Stimulated activated CD4-positive, alpha-beta T cell treated with anti-CD3 and anti-CD28 coated beads, Interleukin-12 subunit alpha, Interleukin-12 subunit beta, amount 100 ng/mL, for 48 hours (primary cell): ENCODE results near the gene SLC35D1.
A peak's percentile ranks its signal among the peaks of the same experiment; 100 is the strongest.

Experiments
- DNase-seq, 3 donors: peaks; one replicate each; pipeline ENCODE4 v3.0.0-alpha.2; 2020; ENCODE audit warnings: low read depth in 2 of 3, low spot score in 1 of 3

SLC35D1 gene

DNA sequence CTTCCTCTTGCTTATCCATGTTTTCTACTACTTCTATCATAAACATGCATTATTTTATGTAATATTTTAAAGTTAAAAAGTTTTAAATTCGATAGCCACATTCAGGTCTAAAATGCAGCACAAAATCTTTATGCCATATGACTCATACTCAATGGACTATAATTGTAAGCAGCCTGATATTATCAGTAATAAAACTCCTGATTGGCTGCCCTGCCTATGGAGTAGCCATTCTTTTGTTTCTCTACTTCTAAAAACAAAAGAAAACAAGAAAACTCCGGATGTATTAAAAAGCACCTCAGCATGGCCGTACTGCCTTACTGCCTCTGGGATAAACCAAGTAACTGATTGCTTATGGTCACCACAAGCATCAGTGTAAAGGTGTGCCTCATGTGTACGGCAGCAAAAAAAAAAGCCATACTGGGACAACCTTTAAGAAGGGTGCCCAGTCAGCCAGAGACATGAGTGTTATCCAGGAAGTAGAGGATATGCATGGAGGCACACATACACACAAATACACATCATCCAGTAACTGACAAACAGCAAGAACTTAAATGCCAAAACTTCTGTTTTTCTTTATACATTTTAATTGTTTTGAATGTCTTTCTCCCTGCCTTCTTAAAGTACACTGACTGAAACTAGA, 9.2 kb downstream of the SLC35D1 start:
- DNase-seq: no peak

DNA sequence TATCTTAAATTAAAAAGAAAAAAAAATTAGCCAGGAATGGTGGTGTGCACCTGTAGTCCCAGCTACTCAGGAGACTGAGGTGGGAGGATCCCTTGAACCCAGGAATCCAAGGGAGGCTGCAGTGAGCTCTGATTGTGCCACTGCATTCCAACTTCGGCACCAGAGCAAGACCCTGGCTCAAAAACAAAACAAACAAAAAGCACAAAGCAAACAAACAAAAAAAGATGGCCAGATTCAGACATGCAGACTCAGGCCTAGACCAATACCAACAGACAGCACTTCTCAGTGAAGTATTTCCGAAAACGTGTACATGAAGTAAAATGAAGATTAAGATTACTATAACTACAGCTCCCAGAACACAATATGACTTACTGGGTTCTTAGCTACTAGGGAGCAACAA, 10.6 kb downstream of the SLC35D1 start:
- no peak for DNase-seq

DNA sequence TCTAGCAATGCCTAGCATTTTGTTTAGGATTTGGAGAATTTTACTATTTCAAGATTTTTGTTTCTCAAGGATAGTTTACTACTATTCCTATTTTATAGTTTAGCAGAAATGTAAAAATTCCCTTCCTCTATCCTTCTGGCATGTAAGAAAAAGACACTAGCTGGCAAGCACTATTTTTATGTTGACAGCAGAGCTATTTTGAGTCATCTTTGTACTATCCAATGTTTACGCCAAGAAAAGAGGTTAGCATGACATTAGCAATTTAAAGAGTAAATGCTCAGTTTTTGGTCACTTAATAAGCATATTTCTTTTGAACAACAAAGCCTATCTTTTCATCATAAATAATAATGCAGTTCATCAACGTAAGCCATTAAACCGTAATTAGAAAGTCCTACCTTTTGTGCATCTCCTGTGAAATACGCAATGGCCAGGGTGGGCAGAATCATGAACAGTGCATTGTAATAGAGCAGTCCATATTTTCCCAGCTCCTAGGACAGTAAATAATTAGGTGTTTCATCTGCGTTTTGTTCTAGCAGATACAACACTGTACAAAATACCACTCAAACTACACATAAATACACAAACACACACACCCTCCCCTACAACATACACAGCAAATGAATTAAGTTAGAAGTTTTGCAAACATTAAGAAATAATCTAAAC, 12.0 kb downstream of the SLC35D1 start:
- DNase-seq: no peak

DNA sequence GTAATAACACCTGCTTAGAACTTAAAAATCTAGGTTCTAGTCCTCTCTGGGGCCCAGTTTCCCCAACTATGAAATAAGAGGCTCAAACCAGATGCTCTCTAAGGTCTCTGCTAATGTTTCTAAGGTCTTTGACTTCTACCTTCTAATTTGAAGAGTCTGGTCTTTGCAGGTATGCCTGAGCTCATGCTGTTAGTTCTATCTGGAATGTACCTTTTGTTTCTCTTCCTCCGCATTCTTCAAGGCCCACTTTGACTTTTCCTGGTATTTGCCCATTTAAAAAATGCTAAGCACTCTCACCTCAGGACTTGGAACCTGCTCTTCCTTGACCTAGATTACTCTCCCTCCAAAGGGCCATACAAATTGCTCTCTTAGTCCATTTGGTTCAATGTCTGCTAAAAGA, 13.5 kb downstream of the SLC35D1 start:
- no peak for DNase-seq

DNA sequence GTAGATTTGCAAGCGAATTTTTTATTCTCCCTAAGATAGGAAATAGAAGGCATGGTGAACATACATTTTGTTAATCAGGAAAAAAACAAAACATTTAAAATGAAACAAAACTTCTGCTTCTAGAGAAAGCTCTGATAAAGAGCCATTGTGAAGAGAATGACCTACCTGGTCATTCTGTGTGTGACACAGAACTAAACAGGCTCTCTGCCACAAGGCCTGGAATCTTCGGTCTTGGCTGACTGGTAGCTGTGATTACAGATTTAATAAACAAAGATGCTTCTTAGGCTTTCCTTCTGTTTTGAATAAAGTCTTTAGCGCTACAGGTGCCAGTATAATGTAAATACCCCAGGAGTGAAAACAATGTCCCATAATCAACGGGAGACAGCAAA, 22.1 kb downstream of the SLC35D1 start:
- DNase-seq: no peak

DNA sequence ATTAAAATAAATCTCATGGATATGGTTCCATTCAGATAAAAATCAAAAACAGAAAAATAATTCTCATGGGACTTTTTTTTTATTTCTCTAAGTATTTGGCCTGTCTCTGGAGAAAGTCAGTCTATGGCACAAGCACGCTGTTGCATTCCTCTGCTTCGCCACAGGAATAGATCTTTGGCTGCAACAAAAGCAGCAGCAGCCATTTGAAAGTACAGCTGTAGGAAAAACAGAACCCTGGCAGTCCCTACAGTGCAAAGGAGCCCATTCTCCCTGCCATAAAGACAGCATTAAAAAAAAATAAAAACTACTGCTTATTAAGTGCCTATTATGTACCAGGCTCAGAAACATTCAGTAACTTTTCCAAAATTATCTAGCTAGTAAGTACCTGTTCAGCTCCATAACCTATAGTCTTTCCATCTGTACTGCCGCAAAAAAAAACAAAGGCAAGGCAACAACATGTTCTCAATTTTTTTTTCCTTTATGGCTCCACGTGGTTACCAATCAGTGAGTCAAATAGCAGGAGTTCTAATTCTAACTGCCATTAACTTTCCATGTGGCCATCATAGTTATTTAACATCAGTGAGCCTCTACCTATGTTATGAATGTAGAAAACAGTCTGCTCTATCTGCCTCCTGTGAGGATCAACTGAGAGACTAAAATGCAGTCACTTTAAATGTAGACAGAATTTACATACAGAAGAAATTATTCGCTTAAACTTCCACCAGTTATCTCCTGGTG, 22.7 kb downstream of the SLC35D1 start:
- no peak for DNase-seq

DNA sequence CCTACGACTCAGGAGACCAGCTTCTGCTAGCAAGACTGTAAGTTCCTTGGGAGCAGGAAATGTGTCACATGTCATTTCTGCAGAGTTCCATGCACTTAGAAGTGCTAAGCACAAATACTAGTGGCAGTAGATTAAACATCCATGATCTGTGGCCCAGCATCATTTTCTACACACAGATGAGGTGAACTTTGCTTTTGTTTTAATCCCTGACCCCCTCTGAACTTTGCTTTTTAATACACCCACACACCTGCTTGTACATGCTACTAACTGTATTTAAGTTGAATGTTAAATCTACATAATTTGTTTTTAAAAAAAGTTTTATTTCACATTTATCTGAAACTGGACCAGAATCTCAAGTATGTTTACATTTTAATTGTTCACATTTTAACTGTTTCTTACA, 24.5 kb downstream of the SLC35D1 start:
- no peak for DNase-seq

DNA sequence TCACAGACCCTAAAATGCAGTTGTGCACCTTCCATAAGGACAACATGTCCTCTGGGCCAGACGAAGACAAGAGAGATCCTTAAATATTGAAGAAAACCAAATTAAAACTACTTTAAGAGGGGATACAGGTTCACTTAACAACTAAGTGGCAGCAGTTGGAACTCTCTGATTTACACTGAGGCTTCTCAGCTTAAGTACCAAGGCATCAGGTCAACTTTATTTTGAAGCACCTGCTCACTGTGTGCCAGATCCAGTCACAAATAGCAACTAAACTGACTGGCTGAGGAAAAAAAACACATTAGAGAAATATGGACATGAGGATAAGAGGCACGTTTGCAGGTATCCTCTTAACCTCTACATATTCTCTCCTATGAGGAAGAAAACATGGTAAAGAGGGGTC, 33.2 kb downstream of the SLC35D1 start:
- DNase-seq: no peak

DNA sequence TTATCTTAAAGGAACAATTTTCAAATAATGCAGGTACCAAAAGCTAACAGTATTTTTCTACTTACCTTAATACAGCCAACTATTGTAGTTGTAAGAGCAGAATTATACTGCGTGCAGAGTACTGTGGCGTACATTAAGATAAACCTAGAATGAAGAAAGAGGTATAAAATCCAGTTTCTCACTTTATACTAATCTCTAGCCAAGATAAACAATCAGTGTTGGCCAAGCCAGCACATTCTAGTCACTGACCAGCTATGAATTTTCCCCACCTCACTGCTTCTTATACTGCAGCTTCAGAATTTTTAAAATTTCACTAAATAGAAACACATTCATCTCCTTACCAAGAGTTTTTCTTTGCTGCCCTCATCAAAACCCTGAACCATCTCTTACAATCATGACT, 33.6 kb downstream of the SLC35D1 start:
- no peak for DNase-seq

DNA sequence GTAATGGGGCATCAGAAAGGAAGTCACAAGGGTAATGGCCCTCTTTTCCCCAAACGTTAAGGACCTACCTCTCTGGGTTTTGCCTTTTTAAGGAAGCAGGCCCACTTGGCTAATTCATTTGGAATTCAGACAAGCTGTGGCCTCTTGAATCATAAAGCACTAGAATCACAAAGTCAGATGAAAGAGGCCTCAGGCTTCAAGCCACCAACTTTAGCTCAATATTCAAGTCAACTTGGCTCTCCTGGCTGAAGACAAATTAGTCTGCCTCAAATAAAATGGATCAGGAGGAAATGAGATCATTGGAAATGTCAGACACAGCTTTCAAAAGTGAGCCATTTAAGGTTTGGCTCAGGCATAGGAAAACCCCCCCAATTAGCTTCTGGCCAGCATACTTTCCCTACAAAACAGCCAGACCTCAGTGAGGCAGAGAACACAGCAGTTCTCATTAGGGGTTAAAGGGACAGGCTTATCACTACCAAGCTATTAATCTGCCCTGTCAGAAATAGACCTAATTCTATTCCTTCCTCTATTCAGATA, 34.3 kb downstream of the SLC35D1 start:
- no peak for DNase-seq

DNA sequence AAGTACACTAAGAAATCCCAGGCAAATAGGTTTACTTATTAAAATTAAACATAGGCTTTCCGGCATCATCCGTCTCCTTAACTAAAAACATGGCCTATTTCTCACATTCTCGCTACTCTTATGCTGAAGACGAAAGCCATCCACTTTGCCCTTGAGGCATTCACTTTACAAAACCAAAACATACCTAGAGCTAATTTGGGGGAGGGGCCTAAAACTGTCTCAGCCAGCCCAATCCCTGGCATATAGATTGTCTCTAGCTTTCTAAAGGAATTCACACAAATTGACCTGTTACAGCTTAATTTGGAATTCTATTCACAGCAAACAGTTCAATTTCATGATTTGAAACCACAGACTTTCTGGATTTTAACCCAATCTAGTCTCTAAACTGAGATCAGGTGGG, 34.8 kb downstream of the SLC35D1 start:
- DNase-seq: no peak

DNA sequence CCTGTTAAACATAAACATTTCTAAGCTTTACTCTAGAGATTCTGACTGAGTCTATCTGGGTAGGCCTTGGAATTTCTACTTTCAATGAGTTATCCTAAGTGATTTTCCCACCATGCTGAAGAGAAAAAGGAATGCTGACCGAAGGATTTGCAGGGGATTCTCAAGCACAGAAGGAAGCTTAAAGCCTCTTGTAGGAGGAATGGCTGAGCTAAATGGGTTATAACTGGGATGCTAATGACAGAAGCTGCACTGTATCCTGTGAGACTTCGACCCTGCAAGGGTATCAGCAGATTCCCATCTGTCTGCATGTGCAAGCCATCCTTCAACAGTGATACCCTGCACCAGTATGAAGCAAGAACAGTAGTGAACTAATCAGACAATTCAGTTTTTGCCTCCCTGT, 35.4 kb downstream of the SLC35D1 start:
- no peak for DNase-seq

DNA sequence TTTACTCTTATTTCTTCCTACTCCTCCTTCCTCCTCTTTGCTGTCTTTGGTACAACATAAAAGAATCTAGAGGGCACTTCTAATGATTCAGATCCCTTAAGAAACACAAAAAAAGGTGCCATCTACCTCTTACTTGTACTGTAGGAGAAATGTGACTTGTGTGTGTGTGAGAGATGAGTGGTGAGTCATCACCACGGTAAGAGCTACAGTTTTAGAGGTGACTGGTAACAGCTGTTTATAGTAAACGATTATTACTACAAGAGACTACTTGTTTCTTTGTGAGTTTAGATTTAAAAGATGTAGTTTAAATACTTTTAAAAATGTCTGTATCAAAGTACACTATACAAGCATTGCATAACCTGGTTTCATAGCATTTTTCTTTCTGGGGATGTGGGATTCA, 40.4 kb downstream of the SLC35D1 start:
- no peak for DNase-seq

DNA sequence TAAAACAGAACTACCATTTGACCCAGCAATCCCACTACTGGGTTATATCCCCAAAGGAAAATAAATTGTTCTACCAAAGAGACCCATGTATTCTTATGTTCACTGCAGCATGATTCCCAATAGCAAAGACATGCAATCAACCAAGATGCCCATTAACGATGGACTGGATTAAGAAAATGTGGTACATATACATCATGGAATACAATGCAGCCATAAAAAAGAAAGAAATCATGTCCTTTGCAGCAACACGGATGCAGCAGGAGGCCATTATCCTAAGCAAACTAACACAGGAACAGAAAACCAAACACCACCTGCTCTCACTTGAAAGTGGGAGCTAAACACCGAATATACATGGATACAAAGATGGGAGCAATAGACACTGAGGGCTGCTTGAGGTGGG, 44.2 kb downstream of the SLC35D1 start:
- DNase-seq: no peak

DNA sequence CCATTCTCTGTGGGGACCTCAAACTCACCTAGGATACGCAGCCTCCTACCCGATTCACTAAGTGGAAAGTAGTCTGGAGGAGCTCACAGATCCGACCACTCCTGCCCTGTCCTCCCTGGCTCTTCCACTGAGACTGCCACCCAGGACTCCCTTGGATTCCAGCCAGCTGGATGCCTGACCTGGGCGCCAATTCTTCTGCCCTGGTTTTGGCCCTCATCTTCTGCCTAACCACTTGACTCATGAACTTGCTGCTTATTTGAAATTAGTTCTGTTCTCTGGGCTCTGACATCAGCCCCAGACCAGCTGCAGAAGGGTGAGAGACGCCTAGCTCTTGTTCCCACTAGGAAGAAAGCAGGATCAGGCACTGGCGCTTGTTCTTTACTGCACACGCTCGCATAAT, 48.9 kb downstream of the SLC35D1 start:
- DNase-seq: no peak

DNA sequence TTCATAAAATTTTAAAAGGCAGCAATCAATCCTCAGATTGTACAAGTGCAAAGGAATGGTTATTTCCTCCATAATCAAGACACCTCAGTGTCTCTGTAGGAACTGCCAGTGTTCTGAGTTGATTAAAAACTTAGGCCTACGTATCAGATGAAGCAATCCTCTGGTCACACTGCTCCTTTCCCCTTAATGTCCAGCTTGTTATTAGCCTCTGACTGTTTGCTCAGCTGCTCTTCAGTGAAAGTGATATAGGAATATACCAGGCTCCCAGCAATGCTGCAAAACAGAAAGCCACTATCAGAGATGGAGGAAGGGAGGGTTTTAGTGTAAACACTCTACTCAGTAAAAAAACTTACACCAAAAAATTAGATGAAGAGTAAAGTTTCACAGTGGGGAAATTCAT, 49.8 kb downstream of the SLC35D1 start:
- no peak for DNase-seq

DNA sequence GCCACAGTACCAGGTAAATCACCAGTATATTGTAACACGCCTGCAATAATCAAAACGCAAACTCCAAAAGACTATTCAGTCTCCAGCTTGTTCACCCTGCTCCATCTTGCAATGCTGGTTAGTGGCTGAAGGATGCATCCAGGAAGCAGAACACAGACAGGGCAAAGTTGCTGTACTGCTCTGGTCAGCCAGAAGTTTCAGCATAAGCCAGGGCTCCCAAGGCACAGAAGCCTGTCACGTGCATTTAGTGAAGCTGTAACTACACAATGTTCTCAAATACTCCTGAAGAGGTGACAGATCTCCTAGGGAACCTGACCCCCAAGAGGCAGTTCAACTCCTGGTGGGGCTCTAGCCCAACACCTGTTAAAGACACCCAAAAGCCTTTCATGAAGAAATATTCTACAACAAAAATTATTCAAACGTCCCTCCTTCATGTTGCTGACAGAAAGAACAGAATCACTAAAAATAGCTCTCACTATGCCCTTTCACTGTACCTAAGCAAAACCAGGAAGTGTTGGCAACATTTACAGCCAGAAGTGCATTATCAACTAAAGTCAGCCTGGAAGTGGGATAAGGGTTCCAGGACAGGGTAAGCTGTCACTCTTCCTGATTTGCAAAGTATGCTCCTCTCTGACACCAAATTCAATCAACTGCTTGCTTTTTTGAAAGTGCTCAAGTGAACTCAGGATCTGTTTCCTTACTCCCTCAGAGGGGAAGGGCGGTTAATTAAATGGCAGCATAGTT, 52.1 kb downstream of the SLC35D1 start:
- DNase-seq: no peak

DNA sequence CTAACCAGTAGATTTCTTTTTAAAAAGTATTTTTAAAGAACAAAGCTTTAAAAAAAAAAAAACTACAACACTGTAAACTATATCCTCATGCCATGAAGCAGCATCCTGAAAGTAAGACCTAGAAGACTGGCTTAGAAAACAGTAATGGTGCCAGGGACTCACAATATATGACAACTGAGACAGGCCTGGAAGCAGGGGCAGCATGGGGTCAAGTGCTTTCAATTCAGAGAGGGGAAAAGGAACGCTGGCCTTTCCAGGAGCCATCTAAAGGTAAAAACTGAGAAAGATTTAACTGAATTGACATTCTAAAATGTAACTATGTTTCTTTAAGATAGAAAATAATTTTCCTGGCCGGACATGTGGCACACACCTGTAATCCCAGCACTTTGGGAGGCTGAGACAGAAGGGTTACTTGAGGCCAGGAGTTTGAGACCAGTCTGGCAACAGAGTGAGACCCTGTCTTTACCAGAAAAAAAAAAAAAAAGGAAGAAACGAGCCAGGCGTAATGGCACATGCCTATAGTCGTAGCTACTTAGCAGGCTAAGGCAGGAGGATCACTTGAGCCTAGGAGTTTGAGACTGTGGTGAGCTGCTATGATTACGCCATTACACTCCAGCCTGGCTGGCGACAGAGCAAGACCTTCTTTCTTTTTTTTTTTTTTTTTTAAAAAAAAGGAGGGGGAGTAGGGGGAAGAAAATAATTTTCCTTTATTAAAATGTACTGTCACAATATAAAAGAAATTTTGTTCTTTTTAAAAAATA, 54.1 kb downstream of the SLC35D1 start:
- DNase-seq: no peak

DNA sequence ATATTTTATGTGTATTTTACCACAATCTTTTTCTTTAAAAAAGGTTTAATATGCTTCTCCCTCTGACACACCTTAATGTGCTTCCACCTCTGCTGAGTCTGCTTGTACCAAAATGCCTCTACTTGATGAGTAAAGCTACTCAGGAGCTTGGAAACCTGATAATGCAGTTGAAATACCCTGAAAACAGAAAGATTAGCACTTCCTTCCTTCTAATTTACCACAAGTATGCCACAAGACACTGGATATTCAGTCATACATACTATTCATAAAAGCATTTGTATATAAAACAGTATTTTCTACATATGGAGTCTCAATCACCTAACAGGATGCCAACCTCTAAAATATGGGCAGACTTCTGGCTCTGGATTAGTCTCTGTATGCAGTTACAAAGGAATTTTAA, 55.0 kb downstream of the SLC35D1 start:
- no peak for DNase-seq

DNA sequence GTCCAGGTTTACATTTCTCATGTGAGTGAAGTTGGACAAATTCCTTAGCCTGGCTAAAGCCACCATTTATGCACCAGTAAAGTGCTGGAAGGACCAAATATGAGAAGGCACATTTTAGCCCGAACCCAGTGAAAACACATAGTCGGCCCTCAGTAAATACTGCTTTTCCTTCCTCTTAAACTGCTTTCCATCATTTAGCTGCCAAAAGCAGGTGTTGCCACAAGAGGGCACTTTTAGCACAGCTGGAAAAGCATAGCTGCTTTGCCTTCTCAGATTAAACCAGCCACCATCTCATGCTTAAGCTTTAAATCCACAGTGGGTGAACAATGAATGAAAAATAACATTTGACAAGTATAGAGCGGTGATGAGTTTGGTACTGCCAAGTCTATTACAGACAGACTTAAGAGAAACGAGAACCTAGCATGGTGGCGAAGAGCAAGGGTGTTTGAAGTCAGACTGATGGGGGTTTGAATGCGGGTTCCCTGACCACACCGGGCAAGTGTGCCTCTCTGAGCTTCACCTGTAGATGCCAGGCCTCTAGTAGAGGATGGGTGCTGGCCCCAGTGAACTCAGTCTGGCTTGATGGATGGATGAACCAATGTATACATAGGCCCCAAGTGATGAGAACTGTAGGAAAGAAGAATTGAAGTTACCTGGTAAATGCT, 57.8 kb downstream of the SLC35D1 start:
- peak; percentile 44 to 60 (median 52) for DNase-seq
